Stimulated activated CD4-positive, alpha-beta T cell treated with anti-CD3 and anti-CD28 coated beads, Interleukin-4, amount 100 ng/mL, for 4 hours (primary cell): Measurements from ENCODE around the gene CAMK2G.
A peak's percentile ranks its signal among the peaks of the same experiment; 100 is the strongest.
"Not testable (repeated sequence)": the region's sequence is repeated elsewhere in the genome, so short reads cannot be mapped to it uniquely, and the experiment has no call there.

Experiments used
- DNase-seq, 2 experiments: peaks; one replicate each; pipeline ENCODE4 v3.0.0-alpha.2; 2020

CAMK2G gene

GRCh38 chr10:73838827-73839226 is 35.5 kb downstream of the CAMK2G start:
- DNase-seq: no peak

GRCh38 chr10:73838008-73838567 is 36.3 kb downstream of the CAMK2G start:
- no peak for DNase-seq

- no peak for DNase-seq
Observed at GRCh38 chr10:73837072-73837471, 37.3 kb downstream of the CAMK2G start.

- no peak for DNase-seq
Observed at GRCh38 chr10:73836427-73836980, 37.9 kb downstream of the CAMK2G start.

GRCh38 chr10:73829090-73829489 is 45.3 kb downstream of the CAMK2G start:
- not testable (repeated sequence) for DNase-seq

- no peak for DNase-seq
Observed at GRCh38 chr10:73828161-73828560, 46.2 kb downstream of the CAMK2G start.

GRCh38 chr10:73827346-73828089 is 46.8 kb downstream of the CAMK2G start:
- DNase-seq: no peak

GRCh38 chr10:73824146-73824725 is 50.1 kb downstream of the CAMK2G start:
- DNase-seq: no peak

GRCh38 chr10:73823391-73823790 is 51.0 kb downstream of the CAMK2G start:
- no peak for DNase-seq

GRCh38 chr10:73819513-73820093 is 54.8 kb downstream of the CAMK2G start:
- no peak for DNase-seq

- DNase-seq: no peak
Observed at GRCh38 chr10:73819081-73819480, 55.3 kb downstream of the CAMK2G start.

- no peak for DNase-seq
Observed at GRCh38 chr10:73818402-73818801, 56.0 kb downstream of the CAMK2G start.

- no peak for DNase-seq
Observed at GRCh38 chr10:73817826-73818225, 56.5 kb downstream of the CAMK2G start.

GRCh38 chr10:73816917-73817729 is 57.2 kb downstream of the CAMK2G start:
- DNase-seq: no peak

GRCh38 chr10:73815719-73816030 is 58.7 kb downstream of the CAMK2G start:
- no peak for DNase-seq

GRCh38 chr10:73814896-73815718 is 59.2 kb downstream of the CAMK2G start:
- no peak for DNase-seq

- no peak for DNase-seq
Observed at GRCh38 chr10:73814276-73814895, 60.0 kb downstream of the CAMK2G start.

GRCh38 chr10:73813333-73813732 is 61.0 kb downstream of the CAMK2G start:
- DNase-seq: no peak

GRCh38 chr10:73812657-73813056 is 61.7 kb downstream of the CAMK2G start:
- DNase-seq: no peak

GRCh38 chr10:73810735-73811465 is 63.5 kb downstream of the CAMK2G start:
- DNase-seq: peak; percentile 45 to 50

- DNase-seq: no peak
Observed at GRCh38 chr10:73810358-73810734, 64.0 kb downstream of the CAMK2G start.
